Coronary artery (tissue), 2 donors: ENCODE data around the gene ATF4.

Experiments used
- DNase-seq: peaks from one replicate; pipeline ENCODE4 v3.0.0-alpha.2; 2017; ENCODE audit warnings: low spot score
- H3K27ac ChIP-seq, 2 donors: fragments of 200-600 bp; sonication (generic); one replicate each; pipeline ENCODE4 v1.5.1; 2016 to 2019
- H3K4me3 ChIP-seq: fragments of 200-600 bp; sonication (generic); 2 replicates; pipeline ENCODE4 v1.5.1; 2016; ENCODE audit warnings: mild to moderate bottlenecking, moderate library complexity
- TF ChIP-seq, protein P1 (sequence below): fragments of 200-600 bp; sonication (generic); IDR thresholded peaks from one replicate; pipeline ENCODE4 v1.5.1; 2019; ENCODE audit warnings: antibody characterized with exemption

ATF4 gene

DNA sequence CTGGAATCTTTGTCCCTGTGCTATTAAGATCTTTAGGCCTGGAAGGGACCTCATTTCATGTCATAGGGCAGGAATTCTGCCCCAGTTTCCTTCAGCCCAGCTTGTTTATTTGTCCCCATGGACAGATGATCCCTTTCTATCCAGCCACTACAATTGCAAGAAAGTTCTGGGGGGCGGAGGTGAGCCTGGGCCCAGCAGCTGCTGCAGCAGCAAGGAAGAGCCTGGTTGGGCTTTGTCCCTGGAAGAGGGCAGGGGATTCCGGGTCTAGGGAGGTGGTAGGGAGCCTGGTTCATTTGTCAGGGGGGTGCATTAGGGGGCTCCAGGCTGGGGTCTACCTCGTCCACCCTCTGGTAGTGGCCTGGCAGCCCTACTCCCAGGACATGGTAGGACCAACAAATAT, 33.8 kb downstream of the ATF4 start:
- Histone ChIP-seq H3K27ac (no peak overlapping the region), H3K4me3 (no peak overlapping the region)
- no peak for DNase-seq
- TF ChIP-seq, protein P1, sequence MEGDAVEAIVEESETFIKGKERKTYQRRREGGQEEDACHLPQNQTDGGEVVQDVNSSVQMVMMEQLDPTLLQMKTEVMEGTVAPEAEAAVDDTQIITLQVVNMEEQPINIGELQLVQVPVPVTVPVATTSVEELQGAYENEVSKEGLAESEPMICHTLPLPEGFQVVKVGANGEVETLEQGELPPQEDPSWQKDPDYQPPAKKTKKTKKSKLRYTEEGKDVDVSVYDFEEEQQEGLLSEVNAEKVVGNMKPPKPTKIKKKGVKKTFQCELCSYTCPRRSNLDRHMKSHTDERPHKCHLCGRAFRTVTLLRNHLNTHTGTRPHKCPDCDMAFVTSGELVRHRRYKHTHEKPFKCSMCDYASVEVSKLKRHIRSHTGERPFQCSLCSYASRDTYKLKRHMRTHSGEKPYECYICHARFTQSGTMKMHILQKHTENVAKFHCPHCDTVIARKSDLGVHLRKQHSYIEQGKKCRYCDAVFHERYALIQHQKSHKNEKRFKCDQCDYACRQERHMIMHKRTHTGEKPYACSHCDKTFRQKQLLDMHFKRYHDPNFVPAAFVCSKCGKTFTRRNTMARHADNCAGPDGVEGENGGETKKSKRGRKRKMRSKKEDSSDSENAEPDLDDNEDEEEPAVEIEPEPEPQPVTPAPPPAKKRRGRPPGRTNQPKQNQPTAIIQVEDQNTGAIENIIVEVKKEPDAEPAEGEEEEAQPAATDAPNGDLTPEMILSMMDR: no peak

DNA sequence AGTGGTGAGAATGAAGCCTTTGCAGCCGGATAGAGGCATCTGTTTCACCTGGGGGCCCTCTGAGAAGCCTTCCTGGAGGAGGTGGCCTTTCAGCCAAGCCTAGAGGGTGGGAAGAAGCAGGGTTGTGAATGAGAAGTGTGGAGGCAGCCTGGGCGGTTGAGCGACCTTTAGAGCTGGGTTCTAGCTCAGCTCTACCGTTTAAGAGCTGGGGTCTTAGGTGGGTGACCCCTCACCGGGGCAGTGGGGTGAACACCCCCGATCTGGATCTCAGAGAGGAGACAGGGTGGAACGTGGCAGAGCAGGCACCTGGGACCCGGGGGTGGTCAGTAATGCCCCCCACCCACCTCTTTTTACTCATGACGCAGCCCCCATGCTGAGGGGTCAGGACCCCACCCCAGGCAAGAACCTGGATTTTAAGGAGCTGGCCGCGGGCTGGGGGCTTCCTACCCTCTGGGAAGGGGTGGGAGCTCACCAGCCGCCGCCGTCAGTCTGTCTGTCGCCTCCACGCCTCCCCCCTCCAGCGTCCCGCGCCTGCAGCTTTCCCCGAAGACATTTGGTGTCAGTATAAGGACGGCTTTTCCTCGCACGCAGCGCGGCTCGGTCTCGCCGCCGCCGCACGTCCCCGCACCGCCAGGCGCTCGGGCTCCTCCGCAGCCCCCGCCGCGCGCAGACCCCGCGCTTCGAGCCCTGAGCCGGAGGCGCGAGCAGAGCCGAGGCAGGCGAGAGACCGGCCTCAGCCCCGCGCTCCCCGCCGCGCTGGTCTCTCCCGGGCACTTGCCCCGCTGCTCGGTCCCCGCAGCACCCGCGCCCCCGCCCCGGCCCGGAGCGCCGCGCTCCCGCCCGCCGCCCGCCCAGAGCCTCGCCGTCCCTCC, 36.8 kb downstream of the ATF4 start:
- H3K27ac ChIP-seq: no peak overlapping the region
- DNase-seq: no peak
- TF ChIP-seq, protein P1: no peak
- peak overlapping the region; percentile 63 for H3K4me3 ChIP-seq

DNA sequence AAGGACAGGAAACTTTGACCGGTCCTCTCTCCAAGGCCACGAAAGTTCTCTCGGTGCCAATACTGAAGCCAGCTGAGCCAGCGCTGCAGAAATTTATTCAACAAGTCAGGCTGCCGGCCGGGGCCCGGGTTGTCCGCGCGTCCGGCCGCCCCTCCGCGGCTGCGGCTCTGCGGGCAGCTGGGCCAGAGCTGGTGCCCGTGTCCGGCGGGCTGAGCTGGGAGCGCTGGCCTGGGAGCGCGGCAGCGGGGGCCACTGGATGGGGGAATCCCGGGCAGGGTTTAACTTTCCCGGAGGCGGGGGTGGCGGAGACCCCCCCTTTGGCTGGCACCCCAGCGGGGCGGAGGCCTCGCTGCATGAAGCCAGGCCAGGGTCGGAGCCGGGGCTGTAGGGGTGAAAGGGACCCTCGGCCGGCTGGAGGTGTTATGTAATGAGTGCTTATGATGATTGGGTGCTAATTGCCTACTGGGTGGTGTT, 37.9 kb downstream of the ATF4 start:
- no peak for DNase-seq
- H3K27ac ChIP-seq: no peak overlapping the region
- H3K4me3 ChIP-seq: peak overlapping the region; percentile 63
- TF ChIP-seq, protein P1: no peak

DNA sequence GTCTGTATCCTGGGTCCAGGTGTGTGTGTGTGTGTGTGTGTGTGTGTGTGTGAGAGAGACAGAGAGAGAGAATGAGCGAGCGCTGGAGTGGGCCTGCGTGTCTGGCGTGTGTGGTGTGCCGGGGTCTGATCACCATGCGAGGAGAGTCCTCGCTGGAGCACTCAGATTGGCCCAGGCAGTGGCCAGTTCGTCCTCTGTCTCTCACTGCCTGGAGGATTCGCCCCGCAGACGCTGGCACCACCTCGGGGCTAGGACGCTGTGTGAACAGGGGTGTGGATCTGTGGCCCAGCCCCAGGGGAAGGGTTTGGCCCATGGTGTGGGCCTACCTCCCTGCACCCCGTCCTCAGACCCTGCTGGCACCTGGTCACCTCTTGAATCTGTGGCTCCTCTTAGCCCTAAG, 38.6 kb downstream of the ATF4 start:
- Histone ChIP-seq H3K4me3 (no peak overlapping the region), H3K27ac (no peak overlapping the region)
- DNase-seq: no peak
- TF ChIP-seq, protein P1: no peak

DNA sequence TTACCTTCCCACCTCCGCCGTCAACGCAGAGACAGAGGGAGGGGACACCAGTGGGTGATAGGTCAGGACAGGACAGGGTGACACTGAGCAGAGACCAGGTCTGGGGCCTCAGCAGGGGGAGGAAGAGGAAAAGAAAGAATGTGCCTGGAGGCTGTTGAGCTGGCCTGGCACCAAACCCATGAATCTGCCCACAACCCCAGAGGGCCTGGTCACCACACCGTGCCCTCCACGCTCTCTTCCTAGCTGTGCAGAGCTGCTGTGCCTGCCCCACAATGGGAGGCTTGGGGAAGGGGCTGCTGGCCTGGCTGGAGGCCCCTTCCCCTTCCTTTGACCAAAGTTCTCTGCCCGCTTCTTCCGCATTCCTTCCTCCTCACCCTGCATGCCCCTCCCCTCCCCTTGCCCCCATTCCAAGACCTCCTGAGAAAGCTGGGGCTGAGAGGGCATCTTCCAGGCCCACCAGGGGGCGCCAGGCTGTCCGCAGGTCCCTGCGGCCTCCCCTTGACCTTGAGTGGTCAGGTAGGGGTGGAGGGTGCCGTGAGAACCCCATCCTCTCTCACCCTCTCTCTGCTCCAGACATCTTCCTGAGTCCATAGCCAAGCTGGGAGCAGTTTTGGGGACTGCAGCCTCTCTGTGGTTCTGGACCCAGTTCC, 39.2 kb downstream of the ATF4 start:
- no peak for DNase-seq
- Histone ChIP-seq H3K4me3 (no peak overlapping the region), H3K27ac (no peak overlapping the region)
- TF ChIP-seq, protein P1: no peak

DNA sequence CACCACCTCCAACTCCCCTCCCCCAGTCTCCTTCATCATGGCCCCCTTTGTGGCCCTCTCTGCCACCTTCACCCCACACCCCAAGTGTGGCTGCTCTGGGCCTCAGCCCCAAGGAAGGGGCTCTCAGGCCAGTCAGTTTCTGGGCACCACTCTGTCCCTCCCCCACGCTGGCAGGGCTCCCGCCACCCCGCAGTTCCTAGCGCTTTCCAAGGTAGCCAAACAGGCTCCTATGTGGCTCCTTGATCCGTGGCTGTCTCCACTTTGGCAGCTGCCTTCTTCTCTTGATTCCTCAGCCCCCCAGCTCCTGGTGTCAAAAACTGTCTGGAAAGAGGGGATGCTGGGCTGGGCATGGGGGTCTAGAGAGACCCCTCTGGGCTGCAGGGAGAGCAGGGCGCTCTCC, 39.8 kb downstream of the ATF4 start:
- Histone ChIP-seq H3K27ac (no peak overlapping the region), H3K4me3 (no peak overlapping the region)
- DNase-seq: no peak
- TF ChIP-seq, protein P1: no peak
